ENCODE results near the gene EZH1.

The EZH1 gene

DNA sequence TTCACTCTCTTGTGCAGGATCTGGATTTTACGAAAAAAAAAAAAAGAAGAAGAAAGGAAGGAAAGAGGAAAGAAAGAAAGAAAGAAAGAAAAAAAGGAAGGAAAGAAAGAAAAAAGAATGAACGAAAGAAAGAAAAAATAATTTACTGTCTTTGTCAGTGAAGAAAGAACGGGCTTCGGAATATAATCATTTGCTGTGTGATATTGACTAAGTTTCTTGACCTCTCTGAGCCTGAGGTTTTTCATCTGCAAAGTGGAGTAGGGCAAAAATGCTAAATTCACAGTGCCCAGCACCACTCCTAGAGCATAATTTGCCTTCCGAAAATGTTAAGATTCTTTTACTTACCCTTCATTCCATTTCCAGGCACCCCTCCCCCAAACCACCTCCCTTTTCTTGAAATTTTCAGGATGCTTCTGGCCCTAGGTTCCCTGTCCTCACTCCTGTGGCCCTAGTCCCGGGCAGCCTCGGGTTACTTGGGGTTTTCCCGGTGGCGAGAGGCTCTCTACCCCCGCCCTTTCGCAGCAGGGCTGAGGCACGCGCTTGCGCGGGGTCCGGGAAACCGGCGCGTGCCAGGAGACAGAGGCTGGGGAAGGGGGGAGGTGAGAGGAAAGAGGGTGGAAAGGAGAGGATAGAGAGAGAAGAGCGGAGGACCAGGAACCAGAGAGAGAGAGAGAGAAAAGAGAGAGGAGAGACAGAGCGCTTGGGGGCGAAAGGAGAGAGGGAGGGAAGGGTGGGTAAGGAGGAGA lies 62.7 kb downstream of the EZH1 start, which contains the start of gene CNTNAP1:
TSS of gene CNTNAP1 (plus strand) at position 556 of the 746 bp plus-strand sequence. CDS start 299 bp downstream, outside the sequence.
- H3K4me3 ChIP-seq (ENCODE audit: low read depth, low read length): peak within 1 kb of the TSS; percentile 68
- peak; percentile 77 for DNase-seq (ENCODE audit: low read depth)
- no peak for TF ChIP-seq CTCF (conservative IDR thresholded peaks at IDR 0.05; ENCODE audit: low read depth, low read length)

GRCh38 chr17:42680331-42680808 lies 64.5 kb downstream of the EZH1 start:
- H3K4me3 ChIP-seq (ENCODE audit: low read depth, low read length): peak overlapping the region; percentile 49
- TF ChIP-seq CTCF (conservative IDR thresholded peaks at IDR 0.05; ENCODE audit: low read depth, low read length): no peak
- peak; percentile 35 for DNase-seq (ENCODE audit: low read depth)

DNA sequence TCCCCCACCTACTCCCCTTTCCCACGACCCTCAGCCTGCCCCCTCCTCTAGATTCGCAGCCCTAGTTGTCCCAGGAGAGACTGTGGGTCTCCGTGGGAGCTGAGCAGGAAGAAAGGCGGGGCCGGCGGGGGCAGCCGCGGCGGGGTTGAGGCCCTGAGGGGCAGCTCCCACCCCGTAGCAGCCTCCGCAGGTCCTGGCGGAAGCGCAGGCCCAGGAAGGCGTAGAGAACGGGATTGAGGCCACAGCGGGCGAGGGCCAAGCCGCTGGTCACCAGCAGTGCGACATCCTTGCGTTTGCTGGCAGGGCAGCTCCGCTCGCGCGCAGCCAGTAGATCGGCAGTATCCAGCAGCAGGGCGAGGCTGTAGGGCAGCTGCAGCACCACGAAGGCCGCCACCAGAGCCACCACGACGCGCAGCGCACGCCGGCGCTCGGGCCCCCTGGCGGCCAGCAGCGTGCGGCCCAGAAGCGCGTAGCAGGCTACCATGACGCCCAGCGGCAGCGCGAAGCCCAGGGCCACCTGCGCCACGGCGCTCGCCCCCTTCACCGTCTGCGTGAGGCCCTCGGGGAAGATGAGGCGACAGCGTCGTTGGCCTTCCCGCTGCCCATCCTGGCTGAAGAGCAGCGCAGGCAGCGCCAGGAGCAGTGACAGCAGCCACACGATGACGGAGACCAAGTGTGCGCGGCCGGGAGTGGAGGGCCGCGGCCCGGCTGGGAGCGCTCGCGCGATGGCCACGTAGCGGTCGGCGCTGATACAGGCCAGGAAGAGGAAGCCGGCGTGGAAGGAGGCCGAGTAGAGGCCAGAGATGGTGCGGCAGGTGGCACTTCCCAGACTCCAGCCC lies 65.1 kb downstream of the EZH1 start:
- TF ChIP-seq CTCF (conservative IDR thresholded peaks at IDR 0.05; ENCODE audit: low read depth, low read length): peak; percentile 48
- DNase-seq (ENCODE audit: low read depth): peak; percentile 75
- H3K4me3 ChIP-seq (ENCODE audit: low read depth, low read length): peak overlapping the region; percentile 49

DNA sequence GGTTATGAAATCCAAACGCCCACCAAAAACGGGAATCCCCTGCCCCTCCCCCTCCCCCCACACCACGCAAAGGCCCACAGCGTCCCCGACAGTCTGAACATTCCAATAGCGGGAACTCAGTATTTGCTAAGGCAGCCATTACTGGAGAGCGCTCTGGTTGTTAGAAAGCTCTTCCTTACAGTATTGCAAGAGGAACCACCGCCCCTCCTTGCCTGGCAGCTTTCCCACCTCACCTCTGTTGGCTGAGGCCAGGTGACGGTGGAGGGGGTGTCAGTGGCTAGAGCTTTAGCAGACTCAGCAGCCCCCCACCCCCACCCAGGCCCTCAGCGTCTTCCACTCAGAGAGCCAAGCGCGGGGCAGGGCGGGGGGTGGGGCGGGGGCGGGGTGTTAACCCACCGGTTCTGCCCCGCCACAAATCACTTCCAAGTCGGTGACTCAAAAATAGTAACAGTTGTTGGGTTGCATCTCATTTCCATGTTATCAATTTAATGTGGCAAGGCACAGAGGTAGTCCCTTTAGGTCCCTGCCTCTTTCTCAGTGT lies 65.8 kb downstream of the EZH1 start:
- no peak for TF ChIP-seq CTCF (conservative IDR thresholded peaks at IDR 0.05; ENCODE audit: low read depth, low read length)
- DNase-seq (ENCODE audit: low read depth): peak; percentile 70
- H3K4me3 ChIP-seq (ENCODE audit: low read depth, low read length): peak overlapping the region; percentile 49

DNA sequence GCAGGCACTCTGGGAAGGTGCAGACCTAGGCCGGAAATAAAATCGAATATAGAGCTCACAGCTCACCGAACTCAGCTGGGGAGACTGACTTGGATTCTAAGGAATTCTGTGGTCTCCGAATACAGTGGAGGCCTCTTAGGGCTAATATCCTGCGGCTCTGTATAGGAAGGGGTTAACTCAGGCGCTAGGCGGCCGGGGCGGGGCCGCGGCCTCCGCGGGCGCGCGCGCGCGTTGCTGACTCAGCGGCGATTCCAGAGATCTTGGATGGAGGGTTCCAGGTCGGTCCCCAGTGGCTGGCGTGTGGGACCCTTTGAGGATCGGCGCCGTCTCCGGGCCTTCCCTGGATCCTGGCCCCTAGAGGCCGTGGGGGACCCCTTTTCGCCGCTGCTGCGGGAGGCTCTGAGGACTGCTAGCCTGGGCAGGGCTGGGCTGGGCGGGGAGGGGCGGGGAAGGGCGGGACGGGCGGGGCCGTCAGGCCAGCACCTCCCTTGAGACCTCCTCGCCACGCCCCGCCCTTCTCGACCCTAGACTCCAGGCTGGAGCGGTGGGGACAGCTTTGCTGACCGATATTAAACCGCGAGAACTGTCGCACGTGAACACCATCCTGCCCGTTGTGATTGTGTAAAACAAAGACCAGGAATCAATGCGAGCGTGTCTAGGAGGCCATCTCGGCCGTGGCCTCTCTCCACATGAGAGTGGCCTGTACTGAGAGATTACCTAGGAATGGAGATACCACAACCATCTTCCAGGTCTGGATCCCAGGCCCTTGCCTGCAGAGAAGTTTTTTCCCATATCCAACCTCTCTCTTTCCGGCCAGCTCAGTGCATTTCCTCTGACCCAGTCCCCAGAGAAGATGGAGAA lies 66.7 kb downstream of the EZH1 start:
- H3K4me3 ChIP-seq (ENCODE audit: low read depth, low read length): peak overlapping the region; percentile 79
- peak; percentile 78 for DNase-seq (ENCODE audit: low read depth)
- no peak for TF ChIP-seq CTCF (conservative IDR thresholded peaks at IDR 0.05; ENCODE audit: low read depth, low read length)

Measured in choroid plexus epithelial cell (primary cell).